ENCODE data around the gene SETD6. TPM values are rescaled to one million over a fixed set of nuclear protein-coding genes. Genes with fewer than 3 reads are reported as not detected.
A peak's percentile ranks its signal among the peaks of the same experiment; 100 is the strongest.

SETD6 gene
- total RNA-seq, 1 donor from 2014 or later, result 25.0 TPM

DNA sequence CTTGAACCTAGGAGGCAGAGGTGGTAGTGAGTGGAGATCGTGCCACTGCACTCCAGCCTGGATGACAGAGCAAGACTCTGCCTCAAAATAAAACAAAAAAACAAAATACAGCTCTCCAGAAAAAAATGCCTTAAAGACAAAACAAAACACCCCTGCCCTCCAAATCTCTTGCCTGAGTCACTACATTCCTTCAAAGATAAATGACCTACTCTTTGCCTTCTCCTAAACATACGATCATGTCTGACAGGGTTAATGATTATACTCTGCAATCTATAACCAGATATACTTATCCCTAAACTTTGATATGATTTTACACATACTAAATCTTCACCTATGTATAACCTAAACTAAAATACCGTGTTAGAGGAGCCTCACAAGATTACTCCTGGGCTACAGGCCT, 1.4 kb upstream of the SETD6 start:
- no peak overlapping the region for H3K9ac ChIP-seq
- H3K4me1 ChIP-seq, result peaks cover 15% of the 10 kb centered on the region
- no peak overlapping the region for H3K4me2 ChIP-seq
- peaks cover 25% of the 10 kb centered on the region for H3K79me2 ChIP-seq (ENCODE audit: low read depth)
- Mint-ChIP-seq H3K9me3 (no peaks in the 10 kb centered on the region), H3K27me3 (ENCODE audit: insufficient read depth, low read depth) (peaks cover 13% of the 10 kb centered on the region), H3K36me3 (peaks cover 13% of the 10 kb centered on the region), H3K4me1 (peaks cover 21% of the 10 kb centered on the region), H3K27ac (no peak overlapping the region), H3K4me3 (no peak overlapping the region)
- no peaks in the 10 kb centered on the region for H3K27me3 ChIP-seq
- no peak overlapping the region for H2AFZ ChIP-seq (replicated peaks)
- H3K9me3 ChIP-seq (ENCODE audit: low read depth), result no peaks in the 10 kb centered on the region
- H3K36me3 ChIP-seq, result no peaks in the 10 kb centered on the region
- peaks cover 48% of the 10 kb centered on the region for H3F3A ChIP-seq (ENCODE audit: low read depth)
- no peak overlapping the region for H3K4me3 ChIP-seq
- peaks cover 32% of the 10 kb centered on the region for H4K20me1 ChIP-seq (ENCODE audit: low read depth)
- H3K27ac ChIP-seq, result no peak overlapping the region
- no peak for DNase-seq (ENCODE audit: low spot score)
- TF ChIP-seq, protein P1, sequence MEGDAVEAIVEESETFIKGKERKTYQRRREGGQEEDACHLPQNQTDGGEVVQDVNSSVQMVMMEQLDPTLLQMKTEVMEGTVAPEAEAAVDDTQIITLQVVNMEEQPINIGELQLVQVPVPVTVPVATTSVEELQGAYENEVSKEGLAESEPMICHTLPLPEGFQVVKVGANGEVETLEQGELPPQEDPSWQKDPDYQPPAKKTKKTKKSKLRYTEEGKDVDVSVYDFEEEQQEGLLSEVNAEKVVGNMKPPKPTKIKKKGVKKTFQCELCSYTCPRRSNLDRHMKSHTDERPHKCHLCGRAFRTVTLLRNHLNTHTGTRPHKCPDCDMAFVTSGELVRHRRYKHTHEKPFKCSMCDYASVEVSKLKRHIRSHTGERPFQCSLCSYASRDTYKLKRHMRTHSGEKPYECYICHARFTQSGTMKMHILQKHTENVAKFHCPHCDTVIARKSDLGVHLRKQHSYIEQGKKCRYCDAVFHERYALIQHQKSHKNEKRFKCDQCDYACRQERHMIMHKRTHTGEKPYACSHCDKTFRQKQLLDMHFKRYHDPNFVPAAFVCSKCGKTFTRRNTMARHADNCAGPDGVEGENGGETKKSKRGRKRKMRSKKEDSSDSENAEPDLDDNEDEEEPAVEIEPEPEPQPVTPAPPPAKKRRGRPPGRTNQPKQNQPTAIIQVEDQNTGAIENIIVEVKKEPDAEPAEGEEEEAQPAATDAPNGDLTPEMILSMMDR (IDR thresholded peaks at IDR 0.05), result no peak
- no peak for TF ChIP-seq EZH2phosphoT487 (IDR thresholded peaks at IDR 0.05)
- TF ChIP-seq EZH2 (IDR thresholded peaks at IDR 0.05), result no peak

- H3K4me2 ChIP-seq, result peak overlapping the region; percentile 82
- H3K4me1 ChIP-seq, result peaks cover 15% of the 10 kb centered on the region
- peaks cover 71% of the 10 kb centered on the region for H3F3A ChIP-seq (ENCODE audit: low read depth)
- H2AFZ ChIP-seq (replicated peaks), result peak overlapping the region; percentile 96
- Mint-ChIP-seq H3K36me3 (peaks cover 16% of the 10 kb centered on the region), H3K9me3 (no peaks in the 10 kb centered on the region), H3K27ac (no peak overlapping the region), H3K4me3 (peak overlapping the region; percentile 94), H3K4me1 (peaks cover 18% of the 10 kb centered on the region), H3K27me3 (ENCODE audit: insufficient read depth, low read depth) (peaks cover 11% of the 10 kb centered on the region)
- peak; percentile 66 for DNase-seq (ENCODE audit: low spot score)
- H4K20me1 ChIP-seq (ENCODE audit: low read depth), result peaks cover 44% of the 10 kb centered on the region
- H3K9me3 ChIP-seq (ENCODE audit: low read depth), result no peaks in the 10 kb centered on the region
- no peak overlapping the region for H3K27ac ChIP-seq
- peaks cover 15% of the 10 kb centered on the region for H3K36me3 ChIP-seq
- peak overlapping the region; percentile 68 for H3K4me3 ChIP-seq
- peaks cover 25% of the 10 kb centered on the region for H3K79me2 ChIP-seq (ENCODE audit: low read depth)
- no peaks in the 10 kb centered on the region for H3K27me3 ChIP-seq
- TF ChIP-seq EZH2 (IDR thresholded peaks at IDR 0.05) (no peak), EZH2phosphoT487 (IDR thresholded peaks at IDR 0.05) (no peak)
- TF ChIP-seq, protein P1 (IDR thresholded peaks at IDR 0.05), result no peak
- H3K9ac ChIP-seq, result peak overlapping the region; percentile 51
These were observed 802 bp downstream of the SETD6 start for GRCh38 chr16:58515871-58516767.

GRCh38 chr16:58516768-58517107, 1.4 kb downstream of the SETD6 start:
- Histone ChIP-seq H3K4me1 (peaks cover 15% of the 10 kb centered on the region), H3K4me2 (peak overlapping the region; percentile 82), H2AFZ (replicated peaks) (no peak overlapping the region), H3K27me3 (no peaks in the 10 kb centered on the region), H3K36me3 (peaks cover 18% of the 10 kb centered on the region), H3K27ac (no peak overlapping the region), H3K4me3 (no peak overlapping the region), H3K79me2 (ENCODE audit: low read depth) (peaks cover 25% of the 10 kb centered on the region), H3K9ac (no peak overlapping the region), H3K9me3 (ENCODE audit: low read depth) (no peaks in the 10 kb centered on the region), H4K20me1 (ENCODE audit: low read depth) (peaks cover 46% of the 10 kb centered on the region), H3F3A (ENCODE audit: low read depth) (peaks cover 77% of the 10 kb centered on the region)
- TF ChIP-seq EZH2phosphoT487 (IDR thresholded peaks at IDR 0.05), result no peak
- TF ChIP-seq EZH2 (IDR thresholded peaks at IDR 0.05), result no peak
- TF ChIP-seq, protein P1 (IDR thresholded peaks at IDR 0.05), result no peak
- H3K4me3 Mint-ChIP-seq, result peak overlapping the region; percentile 79
- DNase-seq (ENCODE audit: low spot score), result no peak
- H3K4me1 Mint-ChIP-seq, result peaks cover 15% of the 10 kb centered on the region
- no peaks in the 10 kb centered on the region for H3K9me3 Mint-ChIP-seq
- peaks cover 6% of the 10 kb centered on the region for H3K27me3 Mint-ChIP-seq (ENCODE audit: insufficient read depth, low read depth)
- H3K27ac Mint-ChIP-seq, result no peak overlapping the region
- peaks cover 18% of the 10 kb centered on the region for H3K36me3 Mint-ChIP-seq
